ENCODE data around the gene EML5.

GRCh38 chr14:88829685-88830302, 37.0 kb upstream of the EML5 start:
- no peak for TF ChIP-seq CTCF (IDR thresholded peaks at IDR 0.05)
- no peak for TF ChIP-seq POLR2A (IDR thresholded peaks at IDR 0.05)

Measured in testis (tissue), 2 donors.